ENCODE measurements around the gene FAM32A. TPM values are rescaled to one million over a fixed set of nuclear protein-coding genes. Genes with fewer than 3 reads are reported as not detected.

The FAM32A gene
- total RNA-seq, 1 experiment from 2014 or later, result 44.6 TPM

- CTCF ChIA-PET, result no interaction called here
- DNase-seq (ENCODE audit: low read depth, low spot score), result no peak
- POLR2A ChIA-PET, result no interaction called here
- no peaks in the 10 kb centered on the region for H3K27me3 ChIP-seq (ENCODE audit: control insufficient read depth, insufficient read depth, low read length)
- no peak overlapping the region for H3K27ac ChIP-seq (ENCODE audit: low read length)
- no TSS peak for BruUV-seq (replicated peaks)
- no peak overlapping the region for H3K4me3 ChIP-seq (ENCODE audit: low read depth in 2 of 2, low read length in 2 of 2)
- intact Hi-C loops (cut with micrococcal nuclease; ENCODE audit: unreplicated experiment) (no loop called here), in situ Hi-C loops (cut with HindIII; ENCODE audit: low pct_unique_long_range_greater_than_20kb, low sequenced_read_pairs) (no loop called here)
- TF ChIP-seq, protein P1, sequence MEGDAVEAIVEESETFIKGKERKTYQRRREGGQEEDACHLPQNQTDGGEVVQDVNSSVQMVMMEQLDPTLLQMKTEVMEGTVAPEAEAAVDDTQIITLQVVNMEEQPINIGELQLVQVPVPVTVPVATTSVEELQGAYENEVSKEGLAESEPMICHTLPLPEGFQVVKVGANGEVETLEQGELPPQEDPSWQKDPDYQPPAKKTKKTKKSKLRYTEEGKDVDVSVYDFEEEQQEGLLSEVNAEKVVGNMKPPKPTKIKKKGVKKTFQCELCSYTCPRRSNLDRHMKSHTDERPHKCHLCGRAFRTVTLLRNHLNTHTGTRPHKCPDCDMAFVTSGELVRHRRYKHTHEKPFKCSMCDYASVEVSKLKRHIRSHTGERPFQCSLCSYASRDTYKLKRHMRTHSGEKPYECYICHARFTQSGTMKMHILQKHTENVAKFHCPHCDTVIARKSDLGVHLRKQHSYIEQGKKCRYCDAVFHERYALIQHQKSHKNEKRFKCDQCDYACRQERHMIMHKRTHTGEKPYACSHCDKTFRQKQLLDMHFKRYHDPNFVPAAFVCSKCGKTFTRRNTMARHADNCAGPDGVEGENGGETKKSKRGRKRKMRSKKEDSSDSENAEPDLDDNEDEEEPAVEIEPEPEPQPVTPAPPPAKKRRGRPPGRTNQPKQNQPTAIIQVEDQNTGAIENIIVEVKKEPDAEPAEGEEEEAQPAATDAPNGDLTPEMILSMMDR (IDR thresholded peaks at IDR 0.05), result no peak
- TF ChIP-seq TCF7L2 (IDR thresholded peaks at IDR 0.05; ENCODE audit: low read depth, low read length), result no peak
- TF ChIP-seq POLR2AphosphoS5 (IDR thresholded peaks at IDR 0.05; ENCODE audit: low read depth, low read length), result no peak
- TF ChIP-seq, protein P2, sequence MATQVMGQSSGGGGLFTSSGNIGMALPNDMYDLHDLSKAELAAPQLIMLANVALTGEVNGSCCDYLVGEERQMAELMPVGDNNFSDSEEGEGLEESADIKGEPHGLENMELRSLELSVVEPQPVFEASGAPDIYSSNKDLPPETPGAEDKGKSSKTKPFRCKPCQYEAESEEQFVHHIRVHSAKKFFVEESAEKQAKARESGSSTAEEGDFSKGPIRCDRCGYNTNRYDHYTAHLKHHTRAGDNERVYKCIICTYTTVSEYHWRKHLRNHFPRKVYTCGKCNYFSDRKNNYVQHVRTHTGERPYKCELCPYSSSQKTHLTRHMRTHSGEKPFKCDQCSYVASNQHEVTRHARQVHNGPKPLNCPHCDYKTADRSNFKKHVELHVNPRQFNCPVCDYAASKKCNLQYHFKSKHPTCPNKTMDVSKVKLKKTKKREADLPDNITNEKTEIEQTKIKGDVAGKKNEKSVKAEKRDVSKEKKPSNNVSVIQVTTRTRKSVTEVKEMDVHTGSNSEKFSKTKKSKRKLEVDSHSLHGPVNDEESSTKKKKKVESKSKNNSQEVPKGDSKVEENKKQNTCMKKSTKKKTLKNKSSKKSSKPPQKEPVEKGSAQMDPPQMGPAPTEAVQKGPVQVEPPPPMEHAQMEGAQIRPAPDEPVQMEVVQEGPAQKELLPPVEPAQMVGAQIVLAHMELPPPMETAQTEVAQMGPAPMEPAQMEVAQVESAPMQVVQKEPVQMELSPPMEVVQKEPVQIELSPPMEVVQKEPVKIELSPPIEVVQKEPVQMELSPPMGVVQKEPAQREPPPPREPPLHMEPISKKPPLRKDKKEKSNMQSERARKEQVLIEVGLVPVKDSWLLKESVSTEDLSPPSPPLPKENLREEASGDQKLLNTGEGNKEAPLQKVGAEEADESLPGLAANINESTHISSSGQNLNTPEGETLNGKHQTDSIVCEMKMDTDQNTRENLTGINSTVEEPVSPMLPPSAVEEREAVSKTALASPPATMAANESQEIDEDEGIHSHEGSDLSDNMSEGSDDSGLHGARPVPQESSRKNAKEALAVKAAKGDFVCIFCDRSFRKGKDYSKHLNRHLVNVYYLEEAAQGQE (IDR thresholded peaks at IDR 0.05; ENCODE audit: insufficient read depth in 1 of 2, low read depth in 2 of 2, low read length in 1 of 2), result no peak
- TF ChIP-seq SIN3A (IDR thresholded peaks at IDR 0.05; ENCODE audit: borderline replicate concordance, insufficient read depth, low read depth, low read length), result no peak
- H3K36me3 ChIP-seq (ENCODE audit: control insufficient read depth, insufficient read depth, low read length), result no peaks in the 10 kb centered on the region; the same call in 1 of the 2 replicates
- no peak for ATAC-seq
- H3K4me1 ChIP-seq (ENCODE audit: control insufficient read depth, insufficient read depth, low read length), result no peaks in the 10 kb centered on the region
- no peaks in the 10 kb centered on the region for H3K9me3 ChIP-seq (ENCODE audit: control insufficient read depth, insufficient read depth, low read depth, low read length)
Measured at GRCh38 chr19:16208847-16209665, 23.8 kb downstream of the FAM32A start.

- no peaks in the 10 kb centered on the region for H3K9me3 ChIP-seq (ENCODE audit: control insufficient read depth, insufficient read depth, low read depth, low read length)
- no peak for ATAC-seq
- in situ Hi-C loops (cut with HindIII; ENCODE audit: low pct_unique_long_range_greater_than_20kb, low sequenced_read_pairs) (no loop called here), intact Hi-C loops (cut with micrococcal nuclease; ENCODE audit: unreplicated experiment) (no loop called here)
- no peak overlapping the region for H3K27ac ChIP-seq (ENCODE audit: low read length)
- no peaks in the 10 kb centered on the region for H3K27me3 ChIP-seq (ENCODE audit: control insufficient read depth, insufficient read depth, low read length)
- TF ChIP-seq, protein P2 (IDR thresholded peaks at IDR 0.05; ENCODE audit: insufficient read depth in 1 of 2, low read depth in 2 of 2, low read length in 1 of 2), result no peak
- TF ChIP-seq TCF7L2 (IDR thresholded peaks at IDR 0.05; ENCODE audit: low read depth, low read length), result no peak
- TF ChIP-seq, protein P1 (IDR thresholded peaks at IDR 0.05), result no peak
- TF ChIP-seq POLR2AphosphoS5 (IDR thresholded peaks at IDR 0.05; ENCODE audit: low read depth, low read length), result no peak
- TF ChIP-seq SIN3A (IDR thresholded peaks at IDR 0.05; ENCODE audit: borderline replicate concordance, insufficient read depth, low read depth, low read length), result no peak
- no TSS peak for BruUV-seq (replicated peaks)
- H3K36me3 ChIP-seq (ENCODE audit: control insufficient read depth, insufficient read depth, low read length), result no peaks in the 10 kb centered on the region; the same call in 1 of the 2 replicates
- H3K4me1 ChIP-seq (ENCODE audit: control insufficient read depth, insufficient read depth, low read length), result no peaks in the 10 kb centered on the region
- DNase-seq (ENCODE audit: low read depth, low spot score), result no peak
- no peak overlapping the region for H3K4me3 ChIP-seq (ENCODE audit: low read depth in 2 of 2, low read length in 2 of 2)
- POLR2A ChIA-PET, result no interaction called here
- CTCF ChIA-PET, result no interaction called here
Measured at GRCh38 chr19:16210168-16210567, 25.0 kb downstream of the FAM32A start.
